ENCODE data around the gene SH3BP5. TPM values are rescaled to one million over a fixed set of nuclear protein-coding genes. Genes with fewer than 3 reads are reported as not detected.

The SH3BP5 gene
- total RNA-seq, 2 donors from 2014 or later: 14.4 to 18.4 TPM

GRCh38 chr3:15211937-15212336 lies 120.4 kb downstream of the SH3BP5 start:
- TF ChIP-seq CTCF (IDR thresholded peaks at IDR 0.05): no peak
- DNase-seq (ENCODE audit: low spot score): no peak
- no peak overlapping the region for H3K4me3 ChIP-seq
- no peaks in the 10 kb centered on the region for H3K27me3 ChIP-seq
- no peak overlapping the region for H3K27ac ChIP-seq
- H3K9me3 ChIP-seq: no peaks in the 10 kb centered on the region
- peaks cover 38% of the 10 kb centered on the region for H3K36me3 ChIP-seq
- H3K4me1 ChIP-seq: peaks cover 0 to 37% of the 10 kb centered on the region in 2 donors

GRCh38 chr3:15207836-15208504 lies 124.4 kb downstream of the SH3BP5 start:
- Histone ChIP-seq H3K4me1 (peaks cover 0 to 32% of the 10 kb centered on the region in 2 donors), H3K9me3 (no peaks in the 10 kb centered on the region), H3K27ac (peak overlapping the region; percentile 96 to 99), H3K27me3 (no peaks in the 10 kb centered on the region), H3K4me3 (peak overlapping the region in 1 of 2 donors; percentile 71), H3K36me3 (peaks cover 11% of the 10 kb centered on the region)
- no peak for DNase-seq (ENCODE audit: low spot score)
- TF ChIP-seq CTCF (IDR thresholded peaks at IDR 0.05): no peak

GRCh38 chr3:15206662-15207576 lies 125.5 kb downstream of the SH3BP5 start:
- peaks cover under 1% of the 10 kb centered on the region for H3K36me3 ChIP-seq
- no peak for DNase-seq (ENCODE audit: low spot score)
- H3K4me3 ChIP-seq: peak overlapping the region; percentile 71 to 97
- TF ChIP-seq CTCF (IDR thresholded peaks at IDR 0.05): no peak
- no peaks in the 10 kb centered on the region for H3K9me3 ChIP-seq
- H3K4me1 ChIP-seq: peaks cover 0 to 32% of the 10 kb centered on the region in 2 donors
- H3K27me3 ChIP-seq: no peaks in the 10 kb centered on the region
- peak overlapping the region; percentile 96 to 99 for H3K27ac ChIP-seq

GRCh38 chr3:15205934-15206661 lies 126.3 kb downstream of the SH3BP5 start, which contains the start of gene CAPN7:
TSS of gene CAPN7 (plus strand) at chr3:15206246. CDS start at chr3:15206496, 250 bp downstream.
- Histone ChIP-seq H3K9me3 (no peaks in the 10 kb centered on the region), H3K27me3 (no peaks in the 10 kb centered on the region), H3K27ac (peak within 1 kb of the TSS; percentile 96 to 99), H3K4me1 (peaks cover 0 to 31% of the 10 kb centered on the region in 2 donors), H3K4me3 (peak within 1 kb of the TSS; percentile 71 to 97), H3K36me3 (no peaks in the 10 kb centered on the region)
- TF ChIP-seq CTCF (IDR thresholded peaks at IDR 0.05): peak in 1 of 2 donors; percentile 48
- peak; percentile 95 for DNase-seq (ENCODE audit: low spot score)

- H3K36me3 ChIP-seq: no peaks in the 10 kb centered on the region
- H3K27me3 ChIP-seq: no peaks in the 10 kb centered on the region
- no peak for DNase-seq (ENCODE audit: low spot score)
- peak overlapping the region; percentile 96 to 99 for H3K27ac ChIP-seq
- H3K4me3 ChIP-seq: peak overlapping the region; percentile 33 to 71
- TF ChIP-seq CTCF (IDR thresholded peaks at IDR 0.05): no peak
- H3K9me3 ChIP-seq: no peaks in the 10 kb centered on the region
- H3K4me1 ChIP-seq: peaks cover 0 to 28% of the 10 kb centered on the region in 2 donors
These were observed 126.9 kb downstream of the SH3BP5 start for GRCh38 chr3:15205482-15205933.

Measured in right atrium auricular region (tissue), 2 donors.